HepG2 (cell line): ENCODE data around the gene C6orf132.

ENCODE experiments used
- ADNP ChIP-seq: sonication (generic); formaldehyde crosslinking; IDR thresholded peaks from 2 replicates; pipeline ENCODE4 v1.4.0; 2020; ENCODE audit warnings: missing genetic modification reagents
- FIP1L1 ChIP-seq: fragments of 200-400 bp; formaldehyde crosslinking; IDR thresholded peaks from 2 replicates; pipeline ENCODE4 v1.6.1; 2018; ENCODE audit warnings: low read depth, mild to moderate bottlenecking, low read length, moderate library complexity, borderline replicate concordance; ENCODE audit not compliant: insufficient read depth
- TF ChIP-seq, protein P1 (sequence below): sonication (generic); formaldehyde crosslinking; IDR thresholded peaks from 2 replicates; pipeline ENCODE4 v1.5.0; 2020; ENCODE audit warnings: mild to moderate bottlenecking, missing genetic modification reagents, moderate library complexity
- TF ChIP-seq, protein P2 (sequence below): sonication (generic); formaldehyde crosslinking; IDR thresholded peaks from 2 replicates; pipeline ENCODE4 v1.4.0; 2020; ENCODE audit warnings: mild to moderate bottlenecking, missing genetic modification reagents, borderline replicate concordance

DNA sequence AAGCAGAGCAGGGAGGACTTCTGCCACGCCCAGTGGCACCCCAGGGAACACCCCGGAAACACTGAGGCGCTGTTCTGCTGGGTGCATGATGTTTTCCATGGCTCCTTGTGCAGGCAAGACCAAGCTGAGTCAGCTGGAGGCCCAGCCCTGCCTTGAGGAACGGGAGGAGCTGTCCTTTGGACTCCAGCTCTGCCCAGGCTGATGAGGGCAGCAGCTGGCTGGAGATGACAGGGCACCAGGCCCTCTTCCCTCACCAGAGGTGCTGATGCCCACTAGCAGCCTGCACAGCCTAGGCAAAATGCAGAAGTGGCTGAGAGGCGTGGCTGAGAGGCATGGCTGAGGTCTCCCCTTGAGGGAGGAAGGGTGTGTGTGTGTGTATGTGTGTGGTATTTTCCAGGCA, 2.4 kb downstream of the C6orf132 start:
- TF ChIP-seq, protein P1, sequence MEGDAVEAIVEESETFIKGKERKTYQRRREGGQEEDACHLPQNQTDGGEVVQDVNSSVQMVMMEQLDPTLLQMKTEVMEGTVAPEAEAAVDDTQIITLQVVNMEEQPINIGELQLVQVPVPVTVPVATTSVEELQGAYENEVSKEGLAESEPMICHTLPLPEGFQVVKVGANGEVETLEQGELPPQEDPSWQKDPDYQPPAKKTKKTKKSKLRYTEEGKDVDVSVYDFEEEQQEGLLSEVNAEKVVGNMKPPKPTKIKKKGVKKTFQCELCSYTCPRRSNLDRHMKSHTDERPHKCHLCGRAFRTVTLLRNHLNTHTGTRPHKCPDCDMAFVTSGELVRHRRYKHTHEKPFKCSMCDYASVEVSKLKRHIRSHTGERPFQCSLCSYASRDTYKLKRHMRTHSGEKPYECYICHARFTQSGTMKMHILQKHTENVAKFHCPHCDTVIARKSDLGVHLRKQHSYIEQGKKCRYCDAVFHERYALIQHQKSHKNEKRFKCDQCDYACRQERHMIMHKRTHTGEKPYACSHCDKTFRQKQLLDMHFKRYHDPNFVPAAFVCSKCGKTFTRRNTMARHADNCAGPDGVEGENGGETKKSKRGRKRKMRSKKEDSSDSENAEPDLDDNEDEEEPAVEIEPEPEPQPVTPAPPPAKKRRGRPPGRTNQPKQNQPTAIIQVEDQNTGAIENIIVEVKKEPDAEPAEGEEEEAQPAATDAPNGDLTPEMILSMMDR (CRISPR knock-in tag): no peak
- TF ChIP-seq, protein P2, sequence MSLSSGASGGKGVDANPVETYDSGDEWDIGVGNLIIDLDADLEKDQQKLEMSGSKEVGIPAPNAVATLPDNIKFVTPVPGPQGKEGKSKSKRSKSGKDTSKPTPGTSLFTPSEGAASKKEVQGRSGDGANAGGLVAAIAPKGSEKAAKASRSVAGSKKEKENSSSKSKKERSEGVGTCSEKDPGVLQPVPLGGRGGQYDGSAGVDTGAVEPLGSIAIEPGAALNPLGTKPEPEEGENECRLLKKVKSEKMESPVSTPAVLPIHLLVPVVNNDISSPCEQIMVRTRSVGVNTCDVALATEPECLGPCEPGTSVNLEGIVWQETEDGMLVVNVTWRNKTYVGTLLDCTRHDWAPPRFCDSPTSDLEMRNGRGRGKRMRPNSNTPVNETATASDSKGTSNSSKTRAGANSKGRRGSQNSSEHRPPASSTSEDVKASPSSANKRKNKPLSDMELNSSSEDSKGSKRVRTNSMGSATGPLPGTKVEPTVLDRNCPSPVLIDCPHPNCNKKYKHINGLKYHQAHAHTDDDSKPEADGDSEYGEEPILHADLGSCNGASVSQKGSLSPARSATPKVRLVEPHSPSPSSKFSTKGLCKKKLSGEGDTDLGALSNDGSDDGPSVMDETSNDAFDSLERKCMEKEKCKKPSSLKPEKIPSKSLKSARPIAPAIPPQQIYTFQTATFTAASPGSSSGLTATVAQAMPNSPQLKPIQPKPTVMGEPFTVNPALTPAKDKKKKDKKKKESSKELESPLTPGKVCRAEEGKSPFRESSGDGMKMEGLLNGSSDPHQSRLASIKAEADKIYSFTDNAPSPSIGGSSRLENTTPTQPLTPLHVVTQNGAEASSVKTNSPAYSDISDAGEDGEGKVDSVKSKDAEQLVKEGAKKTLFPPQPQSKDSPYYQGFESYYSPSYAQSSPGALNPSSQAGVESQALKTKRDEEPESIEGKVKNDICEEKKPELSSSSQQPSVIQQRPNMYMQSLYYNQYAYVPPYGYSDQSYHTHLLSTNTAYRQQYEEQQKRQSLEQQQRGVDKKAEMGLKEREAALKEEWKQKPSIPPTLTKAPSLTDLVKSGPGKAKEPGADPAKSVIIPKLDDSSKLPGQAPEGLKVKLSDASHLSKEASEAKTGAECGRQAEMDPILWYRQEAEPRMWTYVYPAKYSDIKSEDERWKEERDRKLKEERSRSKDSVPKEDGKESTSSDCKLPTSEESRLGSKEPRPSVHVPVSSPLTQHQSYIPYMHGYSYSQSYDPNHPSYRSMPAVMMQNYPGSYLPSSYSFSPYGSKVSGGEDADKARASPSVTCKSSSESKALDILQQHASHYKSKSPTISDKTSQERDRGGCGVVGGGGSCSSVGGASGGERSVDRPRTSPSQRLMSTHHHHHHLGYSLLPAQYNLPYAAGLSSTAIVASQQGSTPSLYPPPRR: no peak
- TF ChIP-seq FIP1L1 (no peak), ADNP (CRISPR knock-in tag) (no peak)
